IPS DF 6.9 (cell line): ENCODE data around the gene MAPK11.

Source experiments
- DNase-seq: peaks from one replicate; pipeline ENCODE4 v3.0.0-alpha.2; 2013; ENCODE audit warnings: low read depth, low spot score
- H3K27ac ChIP-seq: one replicate; pipeline ENCODE4 v1.5.1; 2013; ENCODE audit warnings: low read length, control low read depth
- H3K27me3 ChIP-seq: 2 replicates; pipeline ENCODE4 v1.6.1; 2013; ENCODE audit warnings: mild to moderate bottlenecking, low read length; ENCODE audit not compliant: control insufficient read depth, insufficient read depth
- H3K36me3 ChIP-seq: 2 replicates; pipeline ENCODE4 v1.6.1; 2013; ENCODE audit warnings: low read length; ENCODE audit not compliant: control insufficient read depth, insufficient read depth
- H3K4me1 ChIP-seq: 2 replicates; pipeline ENCODE4 v1.6.1; 2013; ENCODE audit warnings: low read length; ENCODE audit not compliant: control insufficient read depth, insufficient read depth
- H3K4me3 ChIP-seq: 2 replicates; pipeline ENCODE4 v1.5.1; 2013; ENCODE audit warnings: mild to moderate bottlenecking, low read length
- H3K9me3 ChIP-seq: 2 replicates; pipeline ENCODE4 v1.6.1; 2013; ENCODE audit warnings: low read length, inconsistent platforms; ENCODE audit not compliant: control insufficient read depth, insufficient read depth
- WGBS: extraction: QIAGEN DNeasy Blood & Tissue Kit; methylation state at CpG from one replicate; pipeline ENCODE4 v1.1.7; 2013; ENCODE audit warnings: mixed read lengths, missing lambda C conversion rate; ENCODE audit not compliant: insufficient read length, insufficient coverage; 5-methylcytosine and 5-hydroxymethylcytosine counted together

MAPK11 gene

GRCh38 chr22:50221410-50222300, 48.5 kb downstream of the MAPK11 start:
- H3K27ac ChIP-seq = no peak overlapping the region
- H3K36me3 ChIP-seq = peaks cover 38% of the 10 kb centered on the region
- no peak for DNase-seq
- no CpG with 5 or more reads among the region's 19 CpGs for WGBS
- no peaks in the 10 kb centered on the region for H3K27me3 ChIP-seq
- no peak overlapping the region for H3K4me3 ChIP-seq
- H3K9me3 ChIP-seq = no peaks in the 10 kb centered on the region
- H3K4me1 ChIP-seq = peaks cover 1% of the 10 kb centered on the region; the same call in 1 of the 2 replicates

- Histone ChIP-seq H3K9me3 (no peaks in the 10 kb centered on the region), H3K36me3 (peaks cover 37% of the 10 kb centered on the region), H3K4me1 (peaks cover 1% of the 10 kb centered on the region; the same call in 1 of the 2 replicates), H3K27ac (no peak overlapping the region), H3K27me3 (no peaks in the 10 kb centered on the region), H3K4me3 (no peak overlapping the region)
- no peak for DNase-seq
- no CpG with 5 or more reads among the region's 45 CpGs for WGBS
Observed at GRCh38 chr22:50220603-50221409, 49.4 kb downstream of the MAPK11 start.

- no CpG with 5 or more reads among the region's 25 CpGs for WGBS
- Histone ChIP-seq H3K27ac (no peak overlapping the region), H3K4me3 (no peak overlapping the region), H3K9me3 (no peaks in the 10 kb centered on the region), H3K4me1 (peaks cover 1% of the 10 kb centered on the region; the same call in 1 of the 2 replicates), H3K27me3 (no peaks in the 10 kb centered on the region), H3K36me3 (peaks cover 34% of the 10 kb centered on the region)
- no peak for DNase-seq
Observed at GRCh38 chr22:50219800-50220602, 50.2 kb downstream of the MAPK11 start.

GRCh38 chr22:50218996-50219727, 51.0 kb downstream of the MAPK11 start:
- no peak for DNase-seq
- Histone ChIP-seq H3K27me3 (no peaks in the 10 kb centered on the region), H3K9me3 (no peaks in the 10 kb centered on the region), H3K36me3 (peaks cover 34% of the 10 kb centered on the region), H3K27ac (no peak overlapping the region), H3K4me3 (no peak overlapping the region), H3K4me1 (peaks cover 1% of the 10 kb centered on the region; the same call in 1 of the 2 replicates)
- no CpG with 5 or more reads among the region's 42 CpGs for WGBS

DNA sequence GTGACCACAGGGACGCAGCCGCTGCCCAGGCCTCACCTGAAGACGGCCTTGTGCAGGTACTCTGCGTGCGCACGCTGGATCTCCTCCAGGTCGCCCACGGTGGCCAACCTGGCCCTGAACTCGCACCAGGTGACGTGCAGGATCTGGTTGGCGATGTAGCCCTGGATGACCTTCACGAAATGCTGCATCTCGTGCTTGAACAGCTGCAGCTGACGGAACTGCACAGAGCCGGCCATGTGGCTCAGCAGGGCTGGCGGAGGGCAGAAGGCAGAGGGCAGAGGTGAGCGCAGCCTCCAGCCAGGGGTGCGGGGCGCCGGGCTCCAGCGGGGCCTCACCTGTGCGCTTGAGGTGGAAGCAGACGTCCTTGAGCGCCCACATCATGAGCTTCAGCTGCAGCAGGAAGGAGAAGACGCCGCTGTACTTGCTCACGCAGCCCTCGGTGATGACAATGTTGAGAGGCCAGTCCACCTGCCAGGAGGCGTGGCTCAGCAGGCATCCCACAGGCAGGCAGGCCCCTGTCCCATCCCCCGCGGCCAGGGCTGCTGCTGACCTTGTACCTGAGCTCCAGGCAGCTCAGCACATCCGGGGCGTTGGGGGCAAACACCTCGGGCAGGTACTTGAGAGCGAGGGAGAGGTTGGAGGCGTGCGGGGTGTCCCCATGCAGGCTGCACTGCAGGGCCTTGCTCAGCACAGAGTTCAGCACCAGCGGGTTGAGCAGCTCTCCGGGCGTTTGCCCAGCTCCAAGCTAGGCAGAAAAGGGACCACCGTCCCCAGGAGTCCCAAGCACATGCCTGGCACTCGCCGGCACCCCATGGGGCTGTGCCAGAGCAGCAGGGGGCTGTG, 51.8 kb downstream of the MAPK11 start:
- Histone ChIP-seq H3K4me3 (no peak overlapping the region), H3K4me1 (peaks cover 1% of the 10 kb centered on the region; the same call in 1 of the 2 replicates), H3K27me3 (no peaks in the 10 kb centered on the region), H3K27ac (no peak overlapping the region), H3K36me3 (peaks cover 34% of the 10 kb centered on the region), H3K9me3 (no peaks in the 10 kb centered on the region)
- WGBS = no CpG with 5 or more reads among the region's 43 CpGs
- no peak for DNase-seq

GRCh38 chr22:50217543-50218152, 52.5 kb downstream of the MAPK11 start:
- no peaks in the 10 kb centered on the region for H3K9me3 ChIP-seq
- DNase-seq = no peak
- H3K27ac ChIP-seq = no peak overlapping the region
- H3K4me1 ChIP-seq = peaks cover 1% of the 10 kb centered on the region; the same call in 1 of the 2 replicates
- H3K4me3 ChIP-seq = no peak overlapping the region
- no peaks in the 10 kb centered on the region for H3K27me3 ChIP-seq
- H3K36me3 ChIP-seq = peaks cover 34% of the 10 kb centered on the region
- no CpG with 5 or more reads among the region's 21 CpGs for WGBS

- Histone ChIP-seq H3K4me3 (no peak overlapping the region), H3K36me3 (peaks cover 37% of the 10 kb centered on the region), H3K27ac (no peak overlapping the region), H3K4me1 (peaks cover 1% of the 10 kb centered on the region; the same call in 1 of the 2 replicates), H3K9me3 (no peaks in the 10 kb centered on the region), H3K27me3 (no peaks in the 10 kb centered on the region)
- WGBS = no CpG with 5 or more reads among the region's 57 CpGs
- DNase-seq = no peak
Observed at GRCh38 chr22:50216684-50217520, 53.3 kb downstream of the MAPK11 start.

DNA sequence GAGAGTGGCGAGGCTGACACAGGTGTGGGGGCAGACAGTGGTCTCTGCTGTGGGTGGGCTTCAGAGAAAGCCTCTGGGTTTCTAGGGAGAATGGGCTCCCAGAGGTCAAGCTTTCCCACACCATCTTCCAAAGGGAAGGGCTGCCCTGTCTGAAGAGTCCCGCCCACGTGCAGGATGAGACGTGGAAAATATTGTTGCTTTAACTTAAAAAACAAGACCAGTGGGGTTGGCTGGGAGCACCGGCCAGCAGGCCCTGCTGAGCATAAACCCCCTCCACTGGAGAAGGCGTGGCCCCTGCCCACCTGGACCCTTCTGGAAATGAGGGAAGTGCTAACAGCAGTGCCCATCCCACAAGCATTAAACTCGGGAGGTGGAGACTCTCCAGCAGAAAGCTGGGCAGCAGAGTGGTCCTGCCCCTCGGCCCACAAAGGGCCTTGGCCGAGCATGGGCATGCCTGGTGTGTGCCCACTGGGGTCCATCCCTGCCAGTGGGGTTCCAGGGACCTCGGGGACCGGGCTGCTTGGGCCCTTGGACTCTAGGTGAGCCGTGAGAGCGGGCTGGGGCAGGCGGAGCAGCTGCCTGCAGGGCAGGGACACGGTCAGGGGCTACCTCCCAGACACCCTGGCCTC, 54.0 kb downstream of the MAPK11 start:
- H3K36me3 ChIP-seq = peaks cover 33% of the 10 kb centered on the region

More for the DNA sequence above, 54.0 kb downstream of the MAPK11 start:
- no peak for DNase-seq
- peaks cover 1% of the 10 kb centered on the region; the same call in 1 of the 2 replicates for H3K4me1 ChIP-seq
- no peak overlapping the region for H3K27ac ChIP-seq
- no peaks in the 10 kb centered on the region for H3K9me3 ChIP-seq
- WGBS = no CpG with 5 or more reads among the region's 15 CpGs
- no peaks in the 10 kb centered on the region for H3K27me3 ChIP-seq
- no peak overlapping the region for H3K4me3 ChIP-seq
